ENCODE measurements around the gene SSC5D. TPM values are rescaled to one million over a fixed set of nuclear protein-coding genes. Genes with fewer than 3 reads are reported as not detected.

The SSC5D gene
- total and polyA plus RNA-seq, 9 of the 15 experiments (the other 6 are each of a cell fraction or from before 2014, with no cell fraction given): 0.04 to 0.71 (median 0.14) TPM; not detected in 2

GRCh38 chr19:55443045-55443823 is 45.0 kb upstream of the SSC5D start, which contains the start of gene SHISA7 (continued):
- TF ChIP-seq SIN3A (IDR thresholded peaks at IDR 0.05; ENCODE audit: borderline replicate concordance in 2 of 2, control insufficient read depth in 1 of 2, low read depth in 2 of 2, low read length in 2 of 2) (no peak), CSDE1 (IDR thresholded peaks at IDR 0.05) (no peak), ELF1 (tag; IDR thresholded peaks at IDR 0.05) (no peak), HNRNPH1 (optimal IDR thresholded peaks at IDR 0.05; ENCODE audit: low read depth, low read length) (no peak), PTRF (tag; IDR thresholded peaks at IDR 0.05) (no peak), ERF (CRISPR knock-in tag; IDR thresholded peaks at IDR 0.05) (no peak), PCBP2 (IDR thresholded peaks at IDR 0.05; ENCODE audit: low read depth, low read length, poor library complexity, severe bottlenecking) (no peak), NFE2 (IDR thresholded peaks at IDR 0.05; ENCODE audit: low read depth) (no peak), CHD1 (IDR thresholded peaks at IDR 0.05; ENCODE audit: low read length) (no peak), SREBF1 (IDR thresholded peaks at IDR 0.05; ENCODE audit: borderline replicate concordance, low read depth, low read length) (no peak), CAMTA2 (CRISPR knock-in tag; conservative IDR thresholded peaks at IDR 0.05) (no peak), ETV5 (CRISPR knock-in tag; IDR thresholded peaks at IDR 0.05; ENCODE audit: low read depth) (no peak), NFE2L1 (tag; IDR thresholded peaks at IDR 0.05; ENCODE audit: borderline replicate concordance, low read depth) (no peak), ZNF668 (CRISPR knock-in tag; IDR thresholded peaks at IDR 0.05) (no peak), BRF2 (IDR thresholded peaks at IDR 0.05; ENCODE audit: borderline replicate concordance, insufficient read depth, insufficient read length) (no peak), ILF3 (IDR thresholded peaks at IDR 0.05; ENCODE audit: borderline replicate concordance) (no peak), ZNF263 (CRISPR knock-in tag; IDR thresholded peaks at IDR 0.05; ENCODE audit: borderline replicate concordance) (peak; percentile 71; the same call in 1 of the 2 replicates), DIDO1 (tag; IDR thresholded peaks at IDR 0.05; ENCODE audit: low read depth) (no peak), ZNF76 (CRISPR knock-in tag; IDR thresholded peaks at IDR 0.05; ENCODE audit: borderline replicate concordance) (no peak)
- TF ChIP-seq, protein P1, sequence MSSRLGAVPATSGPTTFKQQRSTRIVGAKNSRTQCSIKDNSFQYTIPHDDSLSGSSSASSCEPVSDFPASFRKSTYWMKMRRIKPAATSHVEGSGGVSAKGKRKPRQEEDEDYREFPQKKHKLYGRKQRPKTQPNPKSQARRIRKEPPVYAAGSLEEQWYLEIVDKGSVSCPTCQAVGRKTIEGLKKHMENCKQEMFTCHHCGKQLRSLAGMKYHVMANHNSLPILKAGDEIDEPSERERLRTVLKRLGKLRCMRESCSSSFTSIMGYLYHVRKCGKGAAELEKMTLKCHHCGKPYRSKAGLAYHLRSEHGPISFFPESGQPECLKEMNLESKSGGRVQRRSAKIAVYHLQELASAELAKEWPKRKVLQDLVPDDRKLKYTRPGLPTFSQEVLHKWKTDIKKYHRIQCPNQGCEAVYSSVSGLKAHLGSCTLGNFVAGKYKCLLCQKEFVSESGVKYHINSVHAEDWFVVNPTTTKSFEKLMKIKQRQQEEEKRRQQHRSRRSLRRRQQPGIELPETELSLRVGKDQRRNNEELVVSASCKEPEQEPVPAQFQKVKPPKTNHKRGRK (tag; IDR thresholded peaks at IDR 0.05): peak; percentile 63
- TF ChIP-seq, protein P2, sequence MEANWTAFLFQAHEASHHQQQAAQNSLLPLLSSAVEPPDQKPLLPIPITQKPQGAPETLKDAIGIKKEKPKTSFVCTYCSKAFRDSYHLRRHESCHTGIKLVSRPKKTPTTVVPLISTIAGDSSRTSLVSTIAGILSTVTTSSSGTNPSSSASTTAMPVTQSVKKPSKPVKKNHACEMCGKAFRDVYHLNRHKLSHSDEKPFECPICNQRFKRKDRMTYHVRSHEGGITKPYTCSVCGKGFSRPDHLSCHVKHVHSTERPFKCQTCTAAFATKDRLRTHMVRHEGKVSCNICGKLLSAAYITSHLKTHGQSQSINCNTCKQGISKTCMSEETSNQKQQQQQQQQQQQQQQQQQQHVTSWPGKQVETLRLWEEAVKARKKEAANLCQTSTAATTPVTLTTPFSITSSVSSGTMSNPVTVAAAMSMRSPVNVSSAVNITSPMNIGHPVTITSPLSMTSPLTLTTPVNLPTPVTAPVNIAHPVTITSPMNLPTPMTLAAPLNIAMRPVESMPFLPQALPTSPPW (CRISPR knock-in tag; IDR thresholded peaks at IDR 0.05): 0 out of 2 replicates have a peak, but pooled peaks have one; percentile 9
- TF ChIP-seq, protein P3, sequence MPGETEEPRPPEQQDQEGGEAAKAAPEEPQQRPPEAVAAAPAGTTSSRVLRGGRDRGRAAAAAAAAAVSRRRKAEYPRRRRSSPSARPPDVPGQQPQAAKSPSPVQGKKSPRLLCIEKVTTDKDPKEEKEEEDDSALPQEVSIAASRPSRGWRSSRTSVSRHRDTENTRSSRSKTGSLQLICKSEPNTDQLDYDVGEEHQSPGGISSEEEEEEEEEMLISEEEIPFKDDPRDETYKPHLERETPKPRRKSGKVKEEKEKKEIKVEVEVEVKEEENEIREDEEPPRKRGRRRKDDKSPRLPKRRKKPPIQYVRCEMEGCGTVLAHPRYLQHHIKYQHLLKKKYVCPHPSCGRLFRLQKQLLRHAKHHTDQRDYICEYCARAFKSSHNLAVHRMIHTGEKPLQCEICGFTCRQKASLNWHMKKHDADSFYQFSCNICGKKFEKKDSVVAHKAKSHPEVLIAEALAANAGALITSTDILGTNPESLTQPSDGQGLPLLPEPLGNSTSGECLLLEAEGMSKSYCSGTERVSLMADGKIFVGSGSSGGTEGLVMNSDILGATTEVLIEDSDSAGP (CRISPR knock-in tag; IDR thresholded peaks at IDR 0.05): no peak
